Mononuclear cell (primary cell): ENCODE data around the gene MAF. TPM values are rescaled to one million over a fixed set of nuclear protein-coding genes. Genes with fewer than 3 reads are reported as not detected.

ENCODE experiments used
- H3K27me3 ChIP-seq: 2 replicates; pipeline ENCODE4 v1.6.0; 2011; ENCODE audit warnings: low read length, control low read depth; ENCODE audit not compliant: insufficient read depth
- H3K4me1 ChIP-seq: 2 replicates; pipeline ENCODE4 v1.5.1; 2011; ENCODE audit warnings: mild to moderate bottlenecking, low read length, control low read depth; ENCODE audit not compliant: insufficient read depth
- H3K4me3 ChIP-seq: 2 replicates; pipeline ENCODE4 v1.5.1; 2011; ENCODE audit warnings: mild to moderate bottlenecking, low read length, moderate library complexity
- H3K9me3 ChIP-seq: 2 replicates; pipeline ENCODE4 v1.5.1; 2011; ENCODE audit warnings: low read depth, mild to moderate bottlenecking, control low read depth, low read length
- total RNA-seq: library from RNA; depleted of rRNA; stranded (reverse); fragments of >200 nt; gene quantifications from one replicate; pipeline ENCODE4 v1.2.3, GENCODE V29; 2012

MAF gene
- total RNA-seq, 1 donor, result 9.1 TPM

GRCh38 chr16:79582789-79583188 is 17.7 kb downstream of the MAF start:
- Histone ChIP-seq H3K27me3 (peaks cover 20% of the 10 kb centered on the region), H3K9me3 (no peaks in the 10 kb centered on the region), H3K4me3 (no peak overlapping the region), H3K4me1 (no peaks in the 10 kb centered on the region)

DNA sequence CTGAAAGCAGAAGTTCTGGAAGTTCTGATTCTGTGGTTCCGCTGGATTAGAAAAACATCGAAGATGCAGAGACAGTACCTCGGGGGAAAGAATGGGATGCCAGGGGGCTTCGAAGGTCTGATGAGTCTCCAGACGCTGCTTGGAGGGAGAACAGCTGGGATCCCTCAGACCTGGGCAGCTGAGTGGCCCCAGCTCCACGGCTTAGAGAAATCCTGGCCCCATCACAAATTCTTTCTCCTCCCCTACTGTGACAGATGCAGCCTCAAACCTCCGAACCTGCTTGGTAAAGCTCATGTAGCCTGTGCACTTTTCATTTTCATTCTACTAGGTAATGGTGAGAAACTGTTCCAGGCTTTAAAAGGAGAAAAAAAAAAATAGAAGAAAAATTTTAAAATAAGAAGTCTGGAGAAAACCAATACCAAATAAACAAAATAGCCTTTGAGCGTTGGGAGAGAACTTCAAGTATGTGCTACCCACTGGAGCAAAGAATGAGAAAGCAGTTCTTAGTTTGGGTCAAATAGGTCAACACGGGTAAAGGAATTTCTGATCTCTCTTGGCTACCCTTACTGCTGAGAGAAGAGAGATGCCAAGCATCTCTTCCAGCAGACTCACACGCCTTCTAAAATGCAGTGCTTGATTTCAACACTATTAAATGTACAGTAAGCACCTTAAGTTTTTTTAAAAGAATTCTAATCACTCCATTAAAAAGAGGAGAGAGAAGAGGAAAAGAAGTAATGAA is 19.9 kb downstream of the MAF start:
- H3K4me1 ChIP-seq, result no peaks in the 10 kb centered on the region
- H3K27me3 ChIP-seq, result peaks cover 12% of the 10 kb centered on the region
- no peak overlapping the region for H3K4me3 ChIP-seq
- no peaks in the 10 kb centered on the region for H3K9me3 ChIP-seq

GRCh38 chr16:79576602-79577001 is 23.9 kb downstream of the MAF start:
- H3K27me3 ChIP-seq, result peaks cover 9% of the 10 kb centered on the region
- H3K9me3 ChIP-seq, result no peaks in the 10 kb centered on the region

DNA sequence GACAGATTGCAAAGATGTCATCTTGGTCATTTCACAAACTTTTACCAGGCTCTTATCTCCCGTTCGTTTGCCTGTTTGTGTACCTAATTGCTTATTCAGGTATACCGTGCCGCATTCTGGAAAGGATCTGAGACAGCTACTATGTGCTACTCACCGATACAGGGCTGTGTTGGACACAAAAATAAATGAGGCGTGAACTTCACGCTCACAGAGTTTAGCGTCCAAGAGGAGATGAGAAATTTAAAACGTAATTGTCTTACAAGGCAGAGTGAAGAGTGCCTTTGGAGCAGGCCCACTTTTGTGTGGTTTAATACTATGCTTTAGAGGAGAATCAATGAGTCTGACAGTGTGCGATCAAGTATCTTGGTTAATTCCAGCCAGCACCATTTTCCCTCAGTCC is 26.7 kb downstream of the MAF start:
- no peaks in the 10 kb centered on the region for H3K27me3 ChIP-seq
- no peaks in the 10 kb centered on the region for H3K9me3 ChIP-seq
- H3K4me1 ChIP-seq, result no peaks in the 10 kb centered on the region
- H3K4me3 ChIP-seq, result no peak overlapping the region

More at GRCh38 chr16:79576602-79577001, 23.9 kb downstream of the MAF start:
- H3K4me1 ChIP-seq, result no peaks in the 10 kb centered on the region
- H3K4me3 ChIP-seq, result no peak overlapping the region

DNA sequence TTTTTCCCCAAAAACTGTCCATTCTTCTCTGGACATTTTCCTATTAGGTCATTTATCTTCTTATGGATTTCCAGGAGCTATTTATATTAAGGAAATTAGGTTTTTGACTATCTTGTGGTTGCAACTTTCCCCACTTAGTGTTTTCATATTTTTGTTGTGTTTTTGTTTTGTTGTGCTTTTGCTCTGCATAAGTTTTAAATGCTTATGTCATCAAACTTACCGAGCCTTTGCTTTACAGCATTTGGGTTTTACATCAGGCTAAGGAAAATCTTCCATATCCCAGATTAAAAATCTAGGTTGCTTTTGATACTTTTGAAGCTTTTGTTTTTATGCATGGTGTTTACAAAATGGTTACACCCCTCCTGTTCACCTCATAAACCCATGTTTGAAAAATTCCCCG is 27.5 kb downstream of the MAF start:
- Histone ChIP-seq H3K27me3 (no peaks in the 10 kb centered on the region), H3K4me3 (no peak overlapping the region), H3K4me1 (no peaks in the 10 kb centered on the region), H3K9me3 (no peaks in the 10 kb centered on the region)

DNA sequence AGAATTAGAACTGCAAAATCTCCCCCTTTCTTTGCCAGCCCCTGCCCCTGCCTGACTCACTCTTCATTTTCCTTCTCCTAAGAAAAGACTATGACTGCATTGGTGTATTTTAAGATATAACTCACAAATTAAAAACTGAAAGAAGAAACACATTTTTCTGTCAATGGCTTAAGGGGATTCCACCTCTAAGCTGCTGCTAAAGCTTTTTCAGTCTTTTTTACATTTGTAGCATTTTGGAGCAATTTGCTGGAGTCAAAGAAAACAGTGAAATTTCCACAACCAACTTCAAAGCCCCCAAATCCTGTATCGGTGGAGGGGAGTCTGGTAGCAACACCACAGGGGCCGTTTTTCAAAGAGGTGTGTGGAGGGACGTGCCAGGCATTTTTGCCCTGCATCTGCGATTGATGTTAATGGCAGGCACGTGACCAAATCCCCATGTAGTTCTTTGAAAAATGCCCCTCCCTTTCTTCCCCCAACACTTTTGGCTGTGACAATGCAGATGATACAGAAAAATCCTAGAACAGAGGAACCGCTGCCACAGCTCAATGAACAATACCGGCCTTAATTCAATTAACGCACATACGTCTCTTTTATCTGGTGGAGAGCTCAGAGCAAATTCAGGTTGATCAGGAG is 28.5 kb downstream of the MAF start:
- Histone ChIP-seq H3K9me3 (no peaks in the 10 kb centered on the region), H3K27me3 (no peaks in the 10 kb centered on the region), H3K4me3 (no peak overlapping the region), H3K4me1 (no peaks in the 10 kb centered on the region)

DNA sequence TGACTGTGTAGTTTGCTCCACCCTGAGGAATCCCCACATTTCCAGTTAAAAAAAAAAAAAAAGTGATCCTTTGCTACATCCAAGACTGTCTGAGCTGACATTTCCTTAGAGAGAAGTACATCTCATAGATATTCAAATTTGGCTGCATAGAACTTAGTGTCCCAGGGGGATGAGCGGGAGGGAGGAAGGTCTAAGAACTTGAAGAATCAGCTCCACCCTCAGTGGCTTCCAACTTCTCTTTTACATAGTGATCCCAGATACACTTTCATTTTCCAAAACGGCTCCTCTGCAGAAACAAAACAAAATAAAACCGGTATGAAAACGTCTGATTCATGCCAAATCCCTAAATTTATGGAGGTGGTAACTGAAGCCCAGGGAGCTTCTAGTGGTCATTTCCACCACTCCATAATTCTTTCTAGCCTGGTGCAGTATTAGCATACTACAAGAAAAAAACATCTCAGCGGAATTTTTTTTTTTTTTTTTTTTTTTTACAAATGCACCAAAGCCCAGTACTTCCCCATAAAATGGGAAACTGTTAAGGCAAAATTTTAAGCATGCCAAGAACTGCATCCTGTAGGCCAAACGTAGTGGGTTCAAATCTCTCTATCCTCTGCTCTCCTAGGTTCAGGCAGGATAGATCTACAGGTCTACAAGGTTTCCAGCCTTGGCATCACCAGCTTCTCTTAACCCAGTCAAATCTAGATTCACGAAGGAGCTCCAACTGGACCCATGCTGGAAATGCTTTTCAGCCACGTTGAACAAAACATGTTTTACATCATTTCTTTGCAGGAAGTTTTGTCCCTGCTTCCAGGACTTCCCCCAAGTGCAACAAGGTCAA is 29.3 kb downstream of the MAF start:
- Histone ChIP-seq H3K9me3 (no peaks in the 10 kb centered on the region), H3K27me3 (no peaks in the 10 kb centered on the region), H3K4me1 (no peaks in the 10 kb centered on the region), H3K4me3 (no peak overlapping the region)

DNA sequence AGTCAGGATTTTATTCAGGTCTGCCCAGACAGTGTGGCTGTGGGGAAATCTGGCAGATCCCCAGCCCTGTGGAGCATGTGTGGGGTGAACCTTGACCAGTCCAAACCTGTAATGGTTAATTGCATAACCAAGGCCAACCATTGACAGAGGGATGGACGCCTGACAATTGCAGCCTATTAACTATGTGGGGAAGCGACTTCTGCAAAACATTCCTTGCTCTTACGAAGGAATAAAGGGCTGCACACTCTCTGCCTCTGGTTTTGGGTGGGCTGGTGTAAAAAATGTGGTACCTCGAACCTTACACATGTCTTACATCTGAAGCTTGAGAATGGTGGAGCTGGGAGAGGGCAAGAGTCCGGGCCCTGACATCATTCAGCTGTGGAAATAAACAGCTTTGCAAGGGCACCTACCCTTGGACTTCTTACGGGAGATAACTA is 35.8 kb downstream of the MAF start:
- no peaks in the 10 kb centered on the region for H3K4me1 ChIP-seq
- no peaks in the 10 kb centered on the region for H3K9me3 ChIP-seq
- H3K27me3 ChIP-seq, result no peaks in the 10 kb centered on the region
- H3K4me3 ChIP-seq, result no peak overlapping the region

DNA sequence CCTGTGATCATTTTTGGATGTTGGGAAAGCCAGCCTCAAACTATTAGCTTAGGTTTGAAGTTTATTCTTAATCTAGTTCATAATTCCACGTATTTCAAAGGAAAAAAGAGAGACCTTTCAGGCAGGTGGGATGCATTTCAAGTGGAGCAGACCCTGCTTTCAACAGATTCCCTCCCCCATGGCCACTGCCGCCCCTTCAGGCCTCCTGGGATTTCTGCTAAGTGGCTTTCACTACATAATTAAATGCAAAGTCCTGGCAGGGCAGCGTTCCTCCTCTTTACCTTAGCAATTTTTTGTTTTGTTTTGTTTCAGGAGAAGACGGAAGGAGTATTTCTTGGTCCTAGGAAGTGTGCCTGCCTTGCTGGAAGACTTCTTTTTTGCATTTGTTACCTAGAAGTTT is 36.6 kb downstream of the MAF start:
- H3K9me3 ChIP-seq, result no peaks in the 10 kb centered on the region

GRCh38 chr16:79562166-79562823 is 38.2 kb downstream of the MAF start:
- Histone ChIP-seq H3K4me1 (no peaks in the 10 kb centered on the region), H3K4me3 (no peak overlapping the region), H3K9me3 (no peaks in the 10 kb centered on the region), H3K27me3 (no peaks in the 10 kb centered on the region)

More for the DNA sequence above, 36.6 kb downstream of the MAF start:
- H3K27me3 ChIP-seq, result no peaks in the 10 kb centered on the region
- H3K4me3 ChIP-seq, result no peak overlapping the region
- no peaks in the 10 kb centered on the region for H3K4me1 ChIP-seq

DNA sequence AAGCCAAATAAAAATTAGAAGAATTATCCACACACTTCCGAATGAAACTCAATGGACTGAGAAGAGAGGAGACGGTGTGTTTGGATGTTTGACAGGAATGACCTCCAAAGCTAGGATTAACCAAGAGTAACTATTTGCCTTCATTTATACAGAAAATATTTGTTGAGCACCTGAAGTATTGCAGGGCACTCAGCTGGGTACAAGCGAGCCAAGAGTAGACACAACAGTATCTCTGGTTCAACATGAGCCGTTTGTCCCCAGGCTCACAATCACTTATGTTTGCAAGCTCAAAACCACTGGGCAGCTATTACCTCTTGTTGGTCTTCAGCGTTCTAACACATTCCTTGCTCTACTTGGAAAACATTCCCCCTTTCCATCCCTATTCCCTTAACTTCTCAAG is 38.8 kb downstream of the MAF start:
- no peak overlapping the region for H3K4me3 ChIP-seq
- no peaks in the 10 kb centered on the region for H3K9me3 ChIP-seq
- H3K4me1 ChIP-seq, result no peaks in the 10 kb centered on the region
- no peaks in the 10 kb centered on the region for H3K27me3 ChIP-seq

DNA sequence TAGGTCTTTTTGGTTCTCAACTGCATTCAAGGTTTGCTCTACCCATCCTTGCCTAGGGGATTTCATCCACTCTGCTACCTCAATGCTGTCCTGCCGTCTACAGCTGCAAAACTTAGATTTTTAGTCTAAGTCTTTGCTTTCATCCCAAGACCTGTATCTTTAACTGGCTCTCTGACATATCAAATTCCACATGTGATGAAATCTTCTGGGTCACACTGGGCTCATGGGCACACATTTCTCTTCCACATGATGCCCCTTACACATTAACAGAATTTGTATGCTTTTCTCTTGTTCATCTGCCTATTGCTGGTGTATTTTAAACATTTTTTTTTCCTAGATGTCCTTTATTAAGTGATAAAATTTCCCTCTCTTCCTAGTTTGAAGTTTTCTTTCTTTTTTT is 39.6 kb downstream of the MAF start:
- H3K27me3 ChIP-seq, result no peaks in the 10 kb centered on the region
- no peaks in the 10 kb centered on the region for H3K4me1 ChIP-seq
- H3K9me3 ChIP-seq, result no peaks in the 10 kb centered on the region
- H3K4me3 ChIP-seq, result no peak overlapping the region

DNA sequence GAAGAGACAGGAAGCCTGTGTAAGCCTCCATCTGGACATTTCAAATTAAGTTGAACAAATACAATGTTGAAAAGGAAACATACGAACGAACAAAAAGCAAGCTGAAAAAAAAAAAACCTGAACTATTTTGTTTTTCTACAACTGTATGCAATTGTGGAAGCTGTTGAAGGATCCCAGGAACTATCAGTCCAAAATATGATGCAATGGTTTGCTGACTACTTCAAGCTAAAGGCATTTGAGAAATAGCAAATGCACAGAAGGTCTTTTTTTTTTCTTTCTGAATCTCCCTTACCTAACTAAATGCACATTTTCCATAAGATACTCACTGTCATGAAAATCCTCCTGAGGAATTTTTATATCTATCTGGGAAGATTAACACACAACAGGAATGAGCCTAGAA is 40.2 kb downstream of the MAF start:
- no peak overlapping the region for H3K4me3 ChIP-seq
- H3K4me1 ChIP-seq, result no peaks in the 10 kb centered on the region
- no peaks in the 10 kb centered on the region for H3K9me3 ChIP-seq
- H3K27me3 ChIP-seq, result no peaks in the 10 kb centered on the region

DNA sequence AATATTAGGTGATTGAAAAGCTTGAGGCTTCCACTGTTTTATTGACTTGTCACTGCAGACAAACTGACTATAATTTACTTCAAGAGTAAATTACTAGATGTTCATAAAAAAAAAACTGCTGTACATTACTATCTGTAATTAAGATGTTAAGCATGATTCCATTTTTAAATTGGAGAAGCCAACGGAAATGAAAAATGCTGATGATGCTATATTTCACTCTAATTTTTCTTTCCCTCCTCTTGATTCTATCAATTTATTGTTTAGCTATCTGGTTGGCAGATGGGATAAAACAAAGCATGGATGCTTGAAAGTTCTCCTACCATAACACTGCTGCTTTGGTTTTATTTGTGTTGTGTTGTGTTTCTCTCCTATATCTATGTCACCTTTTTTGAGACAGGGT is 41.0 kb downstream of the MAF start:
- Histone ChIP-seq H3K9me3 (no peaks in the 10 kb centered on the region), H3K27me3 (no peaks in the 10 kb centered on the region), H3K4me3 (no peak overlapping the region), H3K4me1 (no peaks in the 10 kb centered on the region)

DNA sequence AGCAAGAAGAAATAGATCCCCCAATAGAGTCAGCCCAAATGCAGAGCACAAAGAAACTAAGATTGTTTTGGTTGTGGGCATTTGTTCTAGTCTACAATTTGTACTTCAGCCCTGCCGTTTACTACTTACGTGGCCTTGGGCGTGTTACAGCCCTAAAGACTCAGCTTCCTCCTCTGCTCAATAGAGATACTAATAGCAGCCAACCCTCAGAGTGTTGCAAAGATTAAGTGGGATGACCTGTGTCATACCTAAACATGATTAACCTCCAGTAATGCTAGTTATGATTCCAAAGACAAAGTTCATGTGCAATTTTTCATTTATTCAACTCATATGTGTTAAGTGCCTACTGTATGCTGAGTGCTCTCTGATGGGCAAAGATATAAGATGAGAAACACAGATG is 43.1 kb downstream of the MAF start:
- Histone ChIP-seq H3K4me1 (no peaks in the 10 kb centered on the region), H3K27me3 (no peaks in the 10 kb centered on the region), H3K4me3 (no peak overlapping the region), H3K9me3 (no peaks in the 10 kb centered on the region)
